GM08714 (cell line): Measurements from ENCODE around the gene CNTNAP2.

Experiments
- H3K4me3 ChIP-seq: fragments of 200-500 bp; sonication (Bioruptor generic); 2 replicates; pipeline ENCODE4 v1.5.1; 2014; ENCODE audit warnings: mild to moderate bottlenecking, low read length, inconsistent platforms
- ZNF274 ChIP-seq: IDR thresholded peaks from 2 replicates; pipeline ENCODE4 v1.6.1; 2012; ENCODE audit warnings: mild to moderate bottlenecking, low read depth, low read length

The CNTNAP2 gene

DNA sequence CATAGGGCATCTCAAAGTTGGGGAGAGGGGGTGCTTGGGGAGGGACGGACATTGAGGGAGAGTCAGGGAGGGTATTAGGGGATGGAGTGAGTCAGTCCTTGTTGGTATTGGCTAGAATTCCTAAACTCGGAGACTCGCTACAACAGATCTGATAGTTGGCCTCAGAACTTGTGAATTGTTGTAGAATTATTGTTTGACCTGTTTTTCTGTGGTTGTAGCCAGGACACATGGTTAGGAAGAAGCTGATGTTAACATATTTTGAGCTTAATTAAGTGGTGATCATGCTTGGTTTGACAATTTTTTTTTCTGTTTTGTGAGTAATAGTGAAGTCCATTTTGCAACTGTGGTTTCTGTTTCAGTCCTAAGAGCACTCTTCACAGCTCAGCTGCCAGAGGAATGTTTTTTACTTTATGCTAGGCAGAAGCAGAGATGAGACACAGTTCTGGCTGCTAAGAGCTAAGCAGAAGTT, 1283.7 kb downstream of the CNTNAP2 start:
- no peak for TF ChIP-seq ZNF274
- H3K4me3 ChIP-seq: no peak overlapping the region

GRCh38 chr7:147400925-147401324, 1284.3 kb downstream of the CNTNAP2 start:
- no peak overlapping the region for H3K4me3 ChIP-seq
- TF ChIP-seq ZNF274: no peak

DNA sequence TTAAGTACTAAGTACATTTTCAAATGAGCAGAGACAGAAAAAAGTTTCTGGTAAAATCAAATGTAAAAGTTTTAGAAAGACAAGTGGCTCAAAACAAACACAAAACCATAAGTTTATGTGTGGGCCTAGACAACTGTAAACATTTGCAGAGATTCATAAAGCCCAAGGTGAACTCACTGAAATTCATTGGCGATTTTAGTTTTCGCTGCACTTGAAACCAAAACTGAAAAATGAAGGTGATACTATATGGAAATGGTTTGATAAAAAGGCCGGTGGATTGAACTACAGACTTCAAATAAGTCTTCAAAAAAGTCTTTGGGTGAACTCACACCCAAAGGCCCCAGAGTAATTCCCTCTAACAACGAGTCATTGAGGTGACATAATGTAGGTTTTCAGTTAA, 1289.0 kb downstream of the CNTNAP2 start:
- no peak overlapping the region for H3K4me3 ChIP-seq
- TF ChIP-seq ZNF274: no peak

- TF ChIP-seq ZNF274: no peak
- H3K4me3 ChIP-seq: no peak overlapping the region
Measured at GRCh38 chr7:147406521-147407135, 1290.0 kb downstream of the CNTNAP2 start.

DNA sequence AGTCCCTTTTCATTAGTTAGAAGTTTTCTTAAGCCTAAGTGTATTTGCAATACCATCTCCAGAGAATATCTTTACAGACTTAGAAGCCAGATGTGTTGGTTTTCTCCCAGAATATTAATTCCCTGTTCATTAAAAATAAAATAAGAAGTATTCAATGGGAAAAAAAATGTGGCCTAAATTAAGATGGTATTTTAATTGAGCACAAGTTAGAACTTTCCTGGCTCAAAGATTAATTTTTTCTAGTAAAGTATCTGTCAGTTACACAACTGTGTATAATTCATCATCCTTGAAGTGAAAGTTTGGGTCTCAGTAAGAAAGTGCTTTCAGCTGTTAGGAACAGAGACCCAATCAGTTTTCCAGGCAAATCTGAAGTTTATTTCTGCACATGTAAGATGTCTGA, 1294.5 kb downstream of the CNTNAP2 start:
- H3K4me3 ChIP-seq: no peak overlapping the region
- no peak for TF ChIP-seq ZNF274

- TF ChIP-seq ZNF274: no peak
Measured at GRCh38 chr7:147412109-147412508, 1295.5 kb downstream of the CNTNAP2 start.

DNA sequence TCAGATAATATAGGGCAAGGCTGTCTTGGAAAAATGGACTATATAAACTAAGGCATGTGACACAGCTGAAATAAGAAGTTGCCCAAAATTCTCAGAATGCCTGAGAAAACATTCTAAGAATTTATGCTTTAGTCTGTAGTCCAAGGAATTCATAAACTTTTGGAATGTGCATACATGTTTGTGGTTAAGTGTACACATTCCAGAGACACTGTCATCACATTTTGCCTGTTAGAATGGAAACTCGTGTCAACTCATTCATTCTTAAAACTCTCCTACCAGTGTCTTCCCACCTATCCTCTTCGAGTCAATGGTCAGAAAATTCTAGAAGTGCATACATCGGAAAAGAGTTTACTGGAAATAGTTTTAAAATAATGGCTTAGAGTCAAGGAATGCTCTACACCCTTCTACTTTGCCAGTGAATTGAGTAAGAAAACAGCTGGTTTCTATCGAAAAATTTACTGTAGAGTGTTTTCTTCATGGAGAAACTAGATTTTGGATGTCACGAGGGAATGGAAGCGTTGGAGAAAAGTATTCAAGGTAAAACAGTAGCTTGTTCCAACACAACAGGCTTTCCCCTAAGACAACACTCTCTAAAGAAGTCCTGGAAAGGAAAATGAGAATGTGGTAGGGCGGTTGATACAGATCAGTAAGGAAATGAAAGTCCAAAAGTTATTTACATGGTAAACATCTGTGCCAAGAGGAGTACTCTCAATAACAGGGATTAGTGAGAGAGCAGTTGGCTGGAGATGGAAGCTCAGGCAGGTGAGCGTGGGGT, 1296.4 kb downstream of the CNTNAP2 start:
- no peak for TF ChIP-seq ZNF274
- no peak overlapping the region for H3K4me3 ChIP-seq

More at GRCh38 chr7:147412109-147412508, 1295.5 kb downstream of the CNTNAP2 start:
- no peak overlapping the region for H3K4me3 ChIP-seq

- TF ChIP-seq ZNF274: no peak
- H3K4me3 ChIP-seq: no peak overlapping the region
Measured at GRCh38 chr7:147413557-147413870, 1296.9 kb downstream of the CNTNAP2 start.

- H3K4me3 ChIP-seq: no peak overlapping the region
- no peak for TF ChIP-seq ZNF274
Measured at GRCh38 chr7:147415991-147416390, 1299.4 kb downstream of the CNTNAP2 start.

DNA sequence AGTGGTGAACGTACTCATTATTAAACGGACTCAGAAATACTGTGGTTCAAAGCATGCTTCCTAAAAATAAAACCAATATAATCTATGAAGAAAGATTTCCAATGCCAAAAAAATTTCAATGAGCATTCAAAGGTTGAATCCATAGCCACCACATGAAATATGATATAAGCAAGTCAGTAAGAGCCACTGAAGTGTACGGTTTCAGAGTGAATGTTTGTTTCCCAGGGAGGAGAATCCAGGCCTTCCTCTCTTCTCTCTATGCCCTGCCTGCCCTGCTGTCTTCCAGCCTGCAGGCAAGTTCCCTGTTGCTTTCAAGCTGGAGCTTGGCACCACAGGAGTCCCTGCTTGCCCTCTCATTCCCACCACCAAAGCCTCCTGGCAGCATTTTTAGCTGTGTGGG, 1302.4 kb downstream of the CNTNAP2 start:
- TF ChIP-seq ZNF274: no peak

GRCh38 chr7:147423875-147424274, 1307.3 kb downstream of the CNTNAP2 start:
- TF ChIP-seq ZNF274: no peak
- no peak overlapping the region for H3K4me3 ChIP-seq

More for the DNA sequence above, 1302.4 kb downstream of the CNTNAP2 start:
- no peak overlapping the region for H3K4me3 ChIP-seq

DNA sequence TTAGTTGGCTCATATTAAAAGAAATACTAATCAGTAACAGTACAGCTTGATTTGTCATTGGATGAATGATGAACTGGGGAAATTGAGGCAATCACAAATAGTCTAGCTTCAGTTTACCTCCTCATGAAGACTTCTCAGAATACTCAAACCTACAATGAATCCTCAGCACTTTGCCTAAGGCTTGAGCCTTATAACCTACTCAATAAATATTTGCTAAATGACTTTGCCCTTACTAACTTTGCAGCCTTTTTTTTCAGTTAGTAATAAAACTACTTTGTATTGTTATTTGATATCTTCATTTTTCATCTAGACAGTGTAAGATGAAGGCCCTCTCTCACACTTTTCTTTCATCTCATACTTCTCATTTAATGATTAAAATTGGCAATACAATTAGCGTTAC, 1311.5 kb downstream of the CNTNAP2 start:
- H3K4me3 ChIP-seq: no peak overlapping the region
- TF ChIP-seq ZNF274: no peak

- no peak for TF ChIP-seq ZNF274
Measured at GRCh38 chr7:147429961-147430360, 1313.4 kb downstream of the CNTNAP2 start.

DNA sequence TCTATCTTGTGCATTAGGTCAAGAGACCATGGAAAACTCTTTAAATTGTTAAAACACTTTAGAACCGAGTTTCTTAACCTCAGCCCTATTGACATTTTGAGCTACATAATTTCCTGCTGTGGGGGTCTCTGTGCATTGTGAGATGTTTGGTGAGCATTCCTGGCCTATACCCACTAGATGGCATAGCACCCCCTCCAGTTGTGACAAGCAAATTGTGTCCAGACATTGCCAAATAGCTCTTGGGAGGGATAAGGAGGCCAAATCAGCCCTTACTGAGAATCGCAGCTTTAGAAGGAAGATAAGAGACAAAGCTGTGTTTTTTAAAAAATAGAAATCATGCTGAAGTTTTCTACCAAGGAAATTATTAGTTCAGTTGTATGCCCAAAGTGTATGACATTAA, 1315.5 kb downstream of the CNTNAP2 start:
- no peak for TF ChIP-seq ZNF274
- H3K4me3 ChIP-seq: no peak overlapping the region

More at GRCh38 chr7:147429961-147430360, 1313.4 kb downstream of the CNTNAP2 start:
- H3K4me3 ChIP-seq: no peak overlapping the region

- H3K4me3 ChIP-seq: no peak overlapping the region
- no peak for TF ChIP-seq ZNF274
Measured at GRCh38 chr7:147432576-147432975, 1316.0 kb downstream of the CNTNAP2 start.
